ENCODE data around the gene CENPC.
"Not testable (repeated sequence)": the region's sequence is repeated elsewhere in the genome, so short reads cannot be mapped to it uniquely, and the experiment has no call there.

The CENPC gene

DNA sequence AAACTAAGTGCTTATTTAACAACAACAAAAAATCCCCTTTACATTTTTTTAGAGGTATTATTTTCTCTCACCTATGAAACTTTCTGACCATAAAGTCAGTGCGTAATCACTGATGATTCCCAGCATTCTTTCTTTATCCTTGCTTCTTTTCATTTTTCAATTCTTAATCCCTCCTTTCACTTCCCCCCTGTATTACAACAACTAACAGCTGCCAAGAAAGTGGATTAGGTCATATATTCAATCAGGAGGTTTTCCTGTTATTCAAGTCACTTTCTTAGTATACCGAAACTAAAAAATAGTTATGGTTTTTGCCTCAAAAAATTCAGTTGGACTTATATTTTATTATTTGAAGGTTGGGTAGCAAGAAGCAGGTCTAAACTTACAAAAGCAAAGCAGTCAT is 11.1 kb upstream of the CENPC start:
- Histone ChIP-seq H3K23ac (ENCODE audit: low read length) (no peak overlapping the region), H3K18ac (ENCODE audit: low read length) (no peak overlapping the region), H4K91ac (ENCODE audit: low read depth, low read length) (no peak overlapping the region), H3K79me2 (ENCODE audit: control insufficient read depth, insufficient read depth, low read length, poor library complexity) (no peaks in the 10 kb centered on the region), H3K4me1 (ENCODE audit: control insufficient read depth in 1 of 2, insufficient read depth in 2 of 2, low read length in 2 of 2) (no peaks in the 10 kb centered on the region), H2BK5ac (ENCODE audit: low read depth, low read length, poor library complexity) (no peak overlapping the region), H3K4ac (ENCODE audit: low read depth, low read length) (no peak overlapping the region), H3K9me3 (ENCODE audit: insufficient read depth, low read depth, low read length) (no peaks in the 10 kb centered on the region), H3K36me3 (ENCODE audit: control insufficient read depth in 1 of 2, insufficient read depth in 2 of 2, low read length in 2 of 2) (no peaks in the 10 kb centered on the region), H2AFZ (ENCODE audit: insufficient read depth, low read length, poor library complexity) (no peak overlapping the region), H3K79me1 (ENCODE audit: low read length) (no peaks in the 10 kb centered on the region), H3K4me3 (ENCODE audit: low read depth, low read length) (no peak overlapping the region), H3K4me2 (ENCODE audit: low read length) (no peak overlapping the region), H3K14ac (ENCODE audit: low read length) (no peak overlapping the region), H3K27ac (ENCODE audit: low read depth, low read length) (no peak overlapping the region), H3K27me3 (ENCODE audit: insufficient read depth, low read length) (no peaks in the 10 kb centered on the region), H4K12ac (ENCODE audit: low read depth, low read length) (no peak overlapping the region), H2AK5ac (ENCODE audit: low read length) (no peak overlapping the region), H3K9ac (ENCODE audit: low read length) (no peak overlapping the region), H2BK12ac (ENCODE audit: low read length) (no peak overlapping the region), H4K8ac (ENCODE audit: low read depth, low read length) (no peak overlapping the region), H2BK120ac (ENCODE audit: insufficient read depth, low read length, poor library complexity) (no peak overlapping the region)
- WGBS (ENCODE audit: extremely low coverage, insufficient coverage, insufficient read length), result no CpG with 5 or more reads among the region's 2 CpGs
- DNase-seq, result no peak

- no peaks in the 10 kb centered on the region for H3K79me2 ChIP-seq (ENCODE audit: control insufficient read depth, insufficient read depth, low read length, poor library complexity)
- H2AFZ ChIP-seq (ENCODE audit: insufficient read depth, low read length, poor library complexity), result no peak overlapping the region
- H3K4me1 ChIP-seq (ENCODE audit: control insufficient read depth in 1 of 2, insufficient read depth in 2 of 2, low read length in 2 of 2), result no peaks in the 10 kb centered on the region
- no peaks in the 10 kb centered on the region for H3K9me3 ChIP-seq (ENCODE audit: insufficient read depth, low read depth, low read length)
- H3K27me3 ChIP-seq (ENCODE audit: insufficient read depth, low read length), result no peaks in the 10 kb centered on the region
- H3K23ac ChIP-seq (ENCODE audit: low read length), result no peak overlapping the region
- H2BK12ac ChIP-seq (ENCODE audit: low read length), result no peak overlapping the region
- H4K91ac ChIP-seq (ENCODE audit: low read depth, low read length), result no peak overlapping the region
- no peak overlapping the region for H3K4me2 ChIP-seq (ENCODE audit: low read length)
- H3K4me3 ChIP-seq (ENCODE audit: low read depth, low read length), result no peak overlapping the region
- no peak overlapping the region for H3K27ac ChIP-seq (ENCODE audit: low read depth, low read length)
- H4K8ac ChIP-seq (ENCODE audit: low read depth, low read length), result no peak overlapping the region
- no peaks in the 10 kb centered on the region for H3K36me3 ChIP-seq (ENCODE audit: control insufficient read depth in 1 of 2, insufficient read depth in 2 of 2, low read length in 2 of 2)
- H3K4ac ChIP-seq (ENCODE audit: low read depth, low read length), result no peak overlapping the region
- H4K12ac ChIP-seq (ENCODE audit: low read depth, low read length), result no peak overlapping the region
- no peak overlapping the region for H3K14ac ChIP-seq (ENCODE audit: low read length)
- H3K9ac ChIP-seq (ENCODE audit: low read length), result no peak overlapping the region
- no peak overlapping the region for H3K18ac ChIP-seq (ENCODE audit: low read length)
- WGBS (ENCODE audit: extremely low coverage, insufficient coverage, insufficient read length), result no CpG with 5 or more reads among the region's 3 CpGs
- H2BK5ac ChIP-seq (ENCODE audit: low read depth, low read length, poor library complexity), result no peak overlapping the region
- no peak overlapping the region for H2AK5ac ChIP-seq (ENCODE audit: low read length)
- no peak overlapping the region for H2BK120ac ChIP-seq (ENCODE audit: insufficient read depth, low read length, poor library complexity)
- H3K79me1 ChIP-seq (ENCODE audit: low read length), result no peaks in the 10 kb centered on the region
- DNase-seq, result no peak
Measured at GRCh38 chr4:67555447-67555846, 10.1 kb upstream of the CENPC start.

GRCh38 chr4:67554096-67554495 is 8.8 kb upstream of the CENPC start:
- no peak for DNase-seq
- Histone ChIP-seq H3K36me3 (ENCODE audit: control insufficient read depth in 1 of 2, insufficient read depth in 2 of 2, low read length in 2 of 2) (no peaks in the 10 kb centered on the region), H3K14ac (ENCODE audit: low read length) (no peak overlapping the region), H4K8ac (ENCODE audit: low read depth, low read length) (no peak overlapping the region), H3K4me2 (ENCODE audit: low read length) (no peak overlapping the region), H2AK5ac (ENCODE audit: low read length) (no peak overlapping the region), H3K4me3 (ENCODE audit: low read depth, low read length) (no peak overlapping the region), H2BK12ac (ENCODE audit: low read length) (no peak overlapping the region), H3K18ac (ENCODE audit: low read length) (no peak overlapping the region), H2BK5ac (ENCODE audit: low read depth, low read length, poor library complexity) (no peak overlapping the region), H3K27me3 (ENCODE audit: insufficient read depth, low read length) (no peaks in the 10 kb centered on the region), H4K12ac (ENCODE audit: low read depth, low read length) (no peak overlapping the region), H3K9me3 (ENCODE audit: insufficient read depth, low read depth, low read length) (no peaks in the 10 kb centered on the region), H3K4ac (ENCODE audit: low read depth, low read length) (no peak overlapping the region), H3K27ac (ENCODE audit: low read depth, low read length) (no peak overlapping the region), H3K23ac (ENCODE audit: low read length) (no peak overlapping the region), H3K79me2 (ENCODE audit: control insufficient read depth, insufficient read depth, low read length, poor library complexity) (no peaks in the 10 kb centered on the region), H3K9ac (ENCODE audit: low read length) (no peak overlapping the region), H2BK120ac (ENCODE audit: insufficient read depth, low read length, poor library complexity) (no peak overlapping the region), H3K4me1 (ENCODE audit: control insufficient read depth in 1 of 2, insufficient read depth in 2 of 2, low read length in 2 of 2) (no peaks in the 10 kb centered on the region), H2AFZ (ENCODE audit: insufficient read depth, low read length, poor library complexity) (no peak overlapping the region), H4K91ac (ENCODE audit: low read depth, low read length) (no peak overlapping the region), H3K79me1 (ENCODE audit: low read length) (no peaks in the 10 kb centered on the region)
- no CpG with 5 or more reads among the region's 3 CpGs for WGBS (ENCODE audit: extremely low coverage, insufficient coverage, insufficient read length)

DNA sequence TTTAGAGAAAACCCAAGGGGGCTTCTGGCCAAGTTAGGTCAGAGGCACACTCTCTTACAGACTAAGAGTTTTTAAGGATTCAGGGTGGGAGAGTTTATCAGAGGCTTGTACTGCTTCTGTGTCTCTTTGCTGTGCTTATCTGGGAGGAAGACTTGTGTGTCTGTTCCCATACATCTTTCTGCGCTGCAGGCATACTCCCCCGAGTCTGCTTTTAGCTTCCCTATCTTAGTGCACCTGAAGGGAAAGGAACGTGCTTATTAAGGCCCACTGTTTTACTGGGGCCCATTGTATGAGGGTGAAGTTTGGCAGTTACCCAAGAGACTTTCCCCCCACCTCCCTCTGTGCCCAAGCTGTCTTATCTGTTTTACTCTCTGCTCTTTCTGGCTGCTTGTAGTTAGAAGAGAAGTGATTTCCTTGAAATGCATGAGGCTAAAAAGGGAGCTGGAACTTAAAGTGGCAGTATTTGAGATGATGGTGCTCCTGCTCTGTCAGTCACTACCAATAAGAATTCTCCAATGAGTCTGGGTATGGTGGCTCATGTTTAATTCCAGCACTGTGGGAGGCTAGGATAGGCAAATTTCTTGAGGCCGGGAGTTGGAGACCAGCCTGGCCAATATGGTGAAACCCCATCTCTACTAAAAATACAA is 7.0 kb upstream of the CENPC start:
- not testable (repeated sequence) for H4K8ac ChIP-seq (ENCODE audit: low read depth, low read length); DNase-seq; H3K4me3 ChIP-seq (ENCODE audit: low read depth, low read length); H2BK5ac ChIP-seq (ENCODE audit: low read depth, low read length, poor library complexity); H3K27ac ChIP-seq (ENCODE audit: low read depth, low read length); H3K23ac ChIP-seq (ENCODE audit: low read length); H3K79me2 ChIP-seq (ENCODE audit: control insufficient read depth, insufficient read depth, low read length, poor library complexity); H2AFZ ChIP-seq (ENCODE audit: insufficient read depth, low read length, poor library complexity); H3K18ac ChIP-seq (ENCODE audit: low read length); H3K9me3 ChIP-seq (ENCODE audit: insufficient read depth, low read depth, low read length); H3K27me3 ChIP-seq (ENCODE audit: insufficient read depth, low read length); H3K9ac ChIP-seq (ENCODE audit: low read length); H3K79me1 ChIP-seq (ENCODE audit: low read length); H3K4me2 ChIP-seq (ENCODE audit: low read length); H2BK12ac ChIP-seq (ENCODE audit: low read length); H2BK120ac ChIP-seq (ENCODE audit: insufficient read depth, low read length, poor library complexity); H3K36me3 ChIP-seq (ENCODE audit: control insufficient read depth in 1 of 2, insufficient read depth in 2 of 2, low read length in 2 of 2); H3K4me1 ChIP-seq (ENCODE audit: control insufficient read depth in 1 of 2, insufficient read depth in 2 of 2, low read length in 2 of 2); H2AK5ac ChIP-seq (ENCODE audit: low read length); H4K91ac ChIP-seq (ENCODE audit: low read depth, low read length); H4K12ac ChIP-seq (ENCODE audit: low read depth, low read length); H3K4ac ChIP-seq (ENCODE audit: low read depth, low read length); H3K14ac ChIP-seq (ENCODE audit: low read length)
- no CpG with 5 or more reads among the region's 4 CpGs for WGBS (ENCODE audit: extremely low coverage, insufficient coverage, insufficient read length)
